IMR-90 (cell line): ENCODE measurements around the gene GRK2. TPM values are rescaled to one million over a fixed set of nuclear protein-coding genes. Genes with fewer than 3 reads are reported as not detected.

Experiments used
- ATAC-seq: fragments of 200-7000 bp; cut with Tn5 transposase; 2 replicates; pipeline ENCODE4 v1.9.1; 2020; ENCODE audit warnings: low read depth, mild to moderate bottlenecking, moderate library complexity
- BruUV-seq: library from RNA; stranded (reverse); fragments of 400-500 nt; replicated peaks from 2 replicates; lab custom pipeline; 2021; lab: Mats Ljungman, UMichigan
- CTCF ChIA-PET: fragments of 300-600 bp; formaldehyde crosslinking; extraction: SDS; loops from one replicate; lab custom pipeline; 2021; ENCODE audit warnings: antibody characterized with exemption; lab: Yijun Ruan, JAX
- POLR2A ChIA-PET: fragments of 300-600 bp; sonication (Branson Sonifier 250); formaldehyde crosslinking; loops from one replicate; lab custom pipeline; 2022; ENCODE audit warnings: antibody characterized with exemption; ENCODE audit not compliant: unreplicated experiment; lab: Charles Lee
- DNase-seq: peaks from one replicate; pipeline ENCODE4 v3.0.0; 2013
- H2AFZ ChIP-seq: replicated peaks from 2 replicates; pipeline ENCODE3; 2013; ENCODE audit warnings: low read length, mild to moderate bottlenecking; ENCODE audit not compliant: poor library complexity
- H2AK5ac ChIP-seq: 2 replicates; pipeline ENCODE4 v1.6.1; 2013; ENCODE audit warnings: low read depth, low read length, inconsistent platforms
- H2AK9ac ChIP-seq: replicated peaks from 2 replicates; pipeline ENCODE3; 2013; ENCODE audit warnings: mild to moderate bottlenecking, low read depth, low read length, moderate library complexity; ENCODE audit not compliant: poor library complexity
- H2BK120ac ChIP-seq: 2 replicates; pipeline ENCODE4 v1.6.1; 2013; ENCODE audit warnings: low read depth, low read length, inconsistent platforms
- H2BK15ac ChIP-seq: 3 replicates; pipeline ENCODE4 v1.6.1; 2013; ENCODE audit warnings: low read depth, low read length, inconsistent platforms
- H2BK20ac ChIP-seq: 2 replicates; pipeline ENCODE4 v1.6.1; 2013; ENCODE audit warnings: low read depth, mild to moderate bottlenecking, inconsistent platforms, low read length, moderate library complexity
- H2BK5ac ChIP-seq: 2 replicates; pipeline ENCODE4 v1.6.1; 2013; ENCODE audit warnings: mild to moderate bottlenecking, low read depth, low read length, inconsistent platforms; ENCODE audit not compliant: poor library complexity, severe bottlenecking
- H3K14ac ChIP-seq: replicated peaks from 2 replicates; pipeline ENCODE4 v1.6.1; 2013; ENCODE audit warnings: low read depth, low read length, inconsistent platforms
- H3K18ac ChIP-seq: 2 replicates; pipeline ENCODE4 v1.6.1; 2013; ENCODE audit warnings: low read depth, low read length, control low read depth
- H3K23ac ChIP-seq: 2 replicates; pipeline ENCODE4 v1.6.1; 2013; ENCODE audit warnings: low read depth, low read length, inconsistent platforms
- H3K27ac ChIP-seq: 2 replicates; pipeline ENCODE4 v1.5.1; 2013; ENCODE audit warnings: mild to moderate bottlenecking, control low read depth, low read length; ENCODE audit not compliant: insufficient read depth
- H3K27me3 ChIP-seq: 2 replicates; pipeline ENCODE4 v1.6.1; 2013; ENCODE audit warnings: low read length; ENCODE audit not compliant: control insufficient read depth, insufficient read depth
- H3K36me3 ChIP-seq: 2 replicates; pipeline ENCODE4 v1.6.1; 2013; ENCODE audit warnings: low read length, mixed read lengths; ENCODE audit not compliant: control insufficient read depth, insufficient read depth
- H3K4ac ChIP-seq: 2 replicates; pipeline ENCODE4 v1.6.1; 2013; ENCODE audit warnings: low read depth, low read length, inconsistent platforms
- H3K4me1 ChIP-seq: 2 replicates; pipeline ENCODE4 v1.6.1; 2013; ENCODE audit warnings: low read length, mixed read lengths; ENCODE audit not compliant: control insufficient read depth, insufficient read depth
- H3K4me2 ChIP-seq: 2 replicates; pipeline ENCODE4 v1.6.1; 2013; ENCODE audit warnings: low read depth, mild to moderate bottlenecking, control low read depth, low read length, moderate library complexity
- H3K4me3 ChIP-seq: 2 replicates; pipeline ENCODE4 v1.5.1; 2013; ENCODE audit warnings: low read depth, mild to moderate bottlenecking, control low read depth, low read length, moderate library complexity; ENCODE audit not compliant: insufficient read depth
- H3K56ac ChIP-seq: 2 replicates; pipeline ENCODE4 v1.6.1; 2013; ENCODE audit warnings: low read length, inconsistent platforms; ENCODE audit not compliant: insufficient read depth; ENCODE audit errors: extremely low read depth
- H3K79me1 ChIP-seq, 2 experiments: 2 replicates each; pipeline ENCODE4 v1.6.1; 2013; ENCODE audit warnings: low read length in 2 of 2, inconsistent platforms in 1 of 2, low read depth in 1 of 2
- H3K9ac ChIP-seq: 2 replicates; pipeline ENCODE4 v1.6.1; 2013; ENCODE audit warnings: low read depth, low read length, control low read depth
- H3K9me1 ChIP-seq: 2 replicates; pipeline ENCODE4 v1.6.1; 2013; ENCODE audit warnings: low read length, inconsistent platforms; ENCODE audit not compliant: insufficient read depth
- H3K9me3 ChIP-seq: 2 replicates; pipeline ENCODE4 v1.6.1; 2013; ENCODE audit warnings: low read length; ENCODE audit not compliant: control insufficient read depth, insufficient read depth
- H4K20me1 ChIP-seq: 2 replicates; pipeline ENCODE4 v1.6.1; 2013; ENCODE audit warnings: low read length, inconsistent platforms; ENCODE audit not compliant: insufficient read depth
- H4K5ac ChIP-seq: 2 replicates; pipeline ENCODE4 v1.6.1; 2013; ENCODE audit warnings: mild to moderate bottlenecking, low read depth, low read length, control low read depth
- H4K8ac ChIP-seq, 2 experiments: 2 replicates each; pipeline ENCODE4 v1.6.1; 2013; ENCODE audit warnings: low read depth in 2 of 2, low read length in 2 of 2, control low read depth in 1 of 2, inconsistent platforms in 1 of 2
- H4K91ac ChIP-seq: 2 replicates; pipeline ENCODE4 v1.6.1; 2013; ENCODE audit warnings: low read depth, low read length, inconsistent platforms; ENCODE audit not compliant: insufficient read depth
- CTCF ChIP-seq: conservative IDR thresholded peaks from 2 replicates; pipeline ENCODE4 v1.5.1; 2012; ENCODE audit warnings: mild to moderate bottlenecking, low read depth, low read length, improper control_type of control experiment
- MAFK ChIP-seq: IDR thresholded peaks from 2 replicates; pipeline ENCODE4 v1.6.1; 2012; ENCODE audit warnings: low read depth, low read length, improper control_type of control experiment
- POLR2A ChIP-seq: IDR thresholded peaks from 2 replicates; pipeline ENCODE4 v1.6.1; 2012; ENCODE audit warnings: mild to moderate bottlenecking, low read depth, low read length
- RCOR1 ChIP-seq: IDR thresholded peaks from 2 replicates; pipeline ENCODE4 v1.6.1; 2012; ENCODE audit warnings: mild to moderate bottlenecking, low read length, improper control_type of control experiment; ENCODE audit not compliant: insufficient replicate concordance
- WGBS, 2 experiments: methylation state at CpG; one replicate each; pipeline versions ENCODE4 v1.1.5 to v1.1.7; 2013; ENCODE audit warnings: missing lambda C conversion rate in 2 of 2; ENCODE audit not compliant: insufficient read length in 1 of 2; ENCODE audit errors: extremely low coverage in 2 of 2; 5-methylcytosine and 5-hydroxymethylcytosine counted together
- dilution Hi-C: fragments of 300-500 bp; cut with HindIII; formaldehyde crosslinking; loops from one replicate; pipeline ENCODE4 v1.14.3; 2018; ENCODE audit warnings: low sequenced_read_pairs; ENCODE audit not compliant: unreplicated experiment
- in situ Hi-C: fragments of 300-500 bp; cut with MboI; formaldehyde crosslinking; loops from 3 replicates; pipeline ENCODE4 v1.14.3; 2019; ENCODE audit warnings: low sequenced_read_pairs, inconsistent platforms, mixed read lengths
- intact Hi-C: fragments of 100-400 bp; cut with micrococcal nuclease; formaldehyde crosslinking; loops from 2 replicates; pipeline ENCODE4 v1.10.0; 2022
- polyA plus RNA-seq, 3 experiments: library from polyadenylated mRNA; depleted of rRNA; stranded (reverse); fragments of >200 nt; gene quantifications; 2 replicates each; pipeline ENCODE4 v1.2.3, GENCODE V29; 2012; ENCODE audit warnings: low replicate concordance in 1 of 3
- total RNA-seq: library from RNA; depleted of rRNA; stranded (reverse); fragments of >200 nt; gene quantifications from 2 replicates; pipeline ENCODE4 v1.2.3, GENCODE V29; 2012
- TF ChIP-seq, protein P1 (sequence below): fragments of 150-350 bp; IDR thresholded peaks from 2 replicates; pipeline ENCODE4 v1.6.1; 2017; ENCODE audit warnings: mild to moderate bottlenecking, antibody characterized with exemption, low read length, low read depth
- TF ChIP-seq, protein P2 (sequence below): fragments of 150-350 bp; IDR thresholded peaks from 2 replicates; pipeline ENCODE4 v1.6.1; 2016; ENCODE audit warnings: low read depth, mild to moderate bottlenecking, low read length, moderate library complexity, borderline replicate concordance

The GRK2 gene
- total and polyA plus RNA-seq, 2 of the 4 experiments (the other 2 are of a cell fraction) = 26.7 to 41.8 TPM

GRCh38 chr11:67307545-67308001 lies 41.3 kb downstream of the GRK2 start:
- no peaks in the 10 kb centered on the region for H3K9me1 ChIP-seq
- no peak overlapping the region for H4K8ac ChIP-seq
- no peak overlapping the region for H4K5ac ChIP-seq
- peaks cover 0 to 15% of the 10 kb centered on the region in 2 experiments; a peak in 2 of 4 replicates for H3K79me1 ChIP-seq
- no peak overlapping the region for H2BK20ac ChIP-seq
- H2BK5ac ChIP-seq = no peak overlapping the region
- H3K56ac ChIP-seq = no peak overlapping the region
- in situ Hi-C loops = no loop called here
- H2BK120ac ChIP-seq = no peak overlapping the region
- BruUV-seq = no TSS peak
- no peak overlapping the region for H2AK5ac ChIP-seq
- WGBS, 2 experiments = no CpG with 5 or more reads among the region's 12 CpGs
- no peak overlapping the region for H3K9ac ChIP-seq
- DNase-seq (no peak), ATAC-seq (no peak)
- ChIA-PET POLR2A (no interaction called here), CTCF (no interaction called here)
- H3K23ac ChIP-seq = no peak overlapping the region
- peaks cover 34% of the 10 kb centered on the region for H3K36me3 ChIP-seq
- H4K91ac ChIP-seq = no peak overlapping the region
- 0 out of 2 replicates have a peak, but pooled peaks cover under 1% of the 10 kb centered on the region for H4K20me1 ChIP-seq
- no peaks in the 10 kb centered on the region for H3K27me3 ChIP-seq
- no peak overlapping the region for H3K4me2 ChIP-seq
- TF ChIP-seq MAFK = no peak
- TF ChIP-seq, protein P1, sequence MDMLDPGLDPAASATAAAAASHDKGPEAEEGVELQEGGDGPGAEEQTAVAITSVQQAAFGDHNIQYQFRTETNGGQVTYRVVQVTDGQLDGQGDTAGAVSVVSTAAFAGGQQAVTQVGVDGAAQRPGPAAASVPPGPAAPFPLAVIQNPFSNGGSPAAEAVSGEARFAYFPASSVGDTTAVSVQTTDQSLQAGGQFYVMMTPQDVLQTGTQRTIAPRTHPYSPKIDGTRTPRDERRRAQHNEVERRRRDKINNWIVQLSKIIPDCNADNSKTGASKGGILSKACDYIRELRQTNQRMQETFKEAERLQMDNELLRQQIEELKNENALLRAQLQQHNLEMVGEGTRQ = no peak
- TF ChIP-seq RCOR1 = no peak
- TF ChIP-seq POLR2A = no peak
- TF ChIP-seq CTCF = no peak
- TF ChIP-seq, protein P2, sequence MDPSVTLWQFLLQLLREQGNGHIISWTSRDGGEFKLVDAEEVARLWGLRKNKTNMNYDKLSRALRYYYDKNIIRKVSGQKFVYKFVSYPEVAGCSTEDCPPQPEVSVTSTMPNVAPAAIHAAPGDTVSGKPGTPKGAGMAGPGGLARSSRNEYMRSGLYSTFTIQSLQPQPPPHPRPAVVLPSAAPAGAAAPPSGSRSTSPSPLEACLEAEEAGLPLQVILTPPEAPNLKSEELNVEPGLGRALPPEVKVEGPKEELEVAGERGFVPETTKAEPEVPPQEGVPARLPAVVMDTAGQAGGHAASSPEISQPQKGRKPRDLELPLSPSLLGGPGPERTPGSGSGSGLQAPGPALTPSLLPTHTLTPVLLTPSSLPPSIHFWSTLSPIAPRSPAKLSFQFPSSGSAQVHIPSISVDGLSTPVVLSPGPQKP = no peak
- peak overlapping the region; percentile 72 for H2AK9ac ChIP-seq
- H3K9me3 ChIP-seq = no peaks in the 10 kb centered on the region
- no peak overlapping the region for H2BK15ac ChIP-seq
- intact Hi-C loops = no loop called here
- no peak overlapping the region for H3K27ac ChIP-seq
- dilution Hi-C loops = no loop called here
- no peak overlapping the region for H3K4ac ChIP-seq
- H3K4me1 ChIP-seq = peaks cover 13% of the 10 kb centered on the region
- H2AFZ ChIP-seq = no peak overlapping the region
- H3K4me3 ChIP-seq = no peak overlapping the region
- H3K14ac ChIP-seq = no peak overlapping the region
- H3K18ac ChIP-seq = no peak overlapping the region
